Hematopoietic multipotent progenitor cell treated with erythropoietin and hydrocortisone succinate and interleukin-3 and kit ligand, for 17 days (in vitro differentiated cells): ENCODE measurements around the gene COPS4.
A peak's percentile ranks its signal among the peaks of the same experiment; 100 is the strongest.
"Not testable (repeated sequence)": the region's sequence is repeated elsewhere in the genome, so short reads cannot be mapped to it uniquely, and the experiment has no call there.

ENCODE experiments used
- DNase-seq: peaks from one replicate; pipeline ENCODE4 v3.0.0-alpha.2; 2015; ENCODE audit warnings: low spot score

Gene COPS4

GRCh38 chr4:83034630-83035494, at the start of gene COPS4:
TSS of gene COPS4 (plus strand) at chr4:83035183. CDS start at chr4:83035225, 42 bp downstream.
- peak; percentile 99 for DNase-seq

GRCh38 chr4:82987519-82987918, 47.5 kb upstream of the COPS4 start:
- DNase-seq, result not testable (repeated sequence)

- DNase-seq, result no peak
Measured at GRCh38 chr4:82988323-82988832, 46.6 kb upstream of the COPS4 start.

GRCh38 chr4:82989575-82990429, 45.2 kb upstream of the COPS4 start:
- DNase-seq, result no peak

GRCh38 chr4:82994834-82995233, 40.1 kb upstream of the COPS4 start:
- DNase-seq, result no peak

GRCh38 chr4:82998898-82999297, 36.1 kb upstream of the COPS4 start:
- DNase-seq, result no peak

GRCh38 chr4:83002329-83002728, 32.7 kb upstream of the COPS4 start:
- DNase-seq, result no peak

GRCh38 chr4:83003044-83003791, 31.8 kb upstream of the COPS4 start:
- not testable (repeated sequence) for DNase-seq

- DNase-seq, result no peak
Measured at GRCh38 chr4:83009529-83009928, 25.5 kb upstream of the COPS4 start.

GRCh38 chr4:83010111-83010521, 24.9 kb upstream of the COPS4 start:
- peak; percentile 38 for DNase-seq

GRCh38 chr4:83010522-83011318, 24.3 kb upstream of the COPS4 start, which contains the start of gene LIN54:
TSS of gene LIN54 (minus strand) at chr4:83010823. CDS start at chr4:82984844, 25,979 bp downstream.
- DNase-seq, result peak; percentile 77

GRCh38 chr4:83011689-83012199, 23.2 kb upstream of the COPS4 start:
- peak; percentile 35 for DNase-seq

GRCh38 chr4:83012200-83012686, 22.7 kb upstream of the COPS4 start:
- peak; percentile 52 for DNase-seq

GRCh38 chr4:83012687-83013419, 22.1 kb upstream of the COPS4 start:
- DNase-seq, result peak; percentile 98

GRCh38 chr4:83013420-83013867, 21.5 kb upstream of the COPS4 start:
- DNase-seq, result no peak

GRCh38 chr4:83013902-83014301, 21.1 kb upstream of the COPS4 start:
- DNase-seq, result no peak

- DNase-seq, result no peak
Measured at GRCh38 chr4:83019794-83020494, 15.0 kb upstream of the COPS4 start.

GRCh38 chr4:83022724-83023450, 12.1 kb upstream of the COPS4 start:
- no peak for DNase-seq
